SIG-M5 treated with dmso at 0.1 percent for 504 hours (cell line): ENCODE results near the gene TMEM131L.
A peak's percentile ranks its signal among the peaks of the same experiment; 100 is the strongest.

ENCODE experiments used
- DNase-seq: peaks from one replicate; lab custom pipeline; 2025; ENCODE audit not compliant: unreplicated experiment; lab: John Stamatoyannopoulos, UW

Gene TMEM131L

DNA sequence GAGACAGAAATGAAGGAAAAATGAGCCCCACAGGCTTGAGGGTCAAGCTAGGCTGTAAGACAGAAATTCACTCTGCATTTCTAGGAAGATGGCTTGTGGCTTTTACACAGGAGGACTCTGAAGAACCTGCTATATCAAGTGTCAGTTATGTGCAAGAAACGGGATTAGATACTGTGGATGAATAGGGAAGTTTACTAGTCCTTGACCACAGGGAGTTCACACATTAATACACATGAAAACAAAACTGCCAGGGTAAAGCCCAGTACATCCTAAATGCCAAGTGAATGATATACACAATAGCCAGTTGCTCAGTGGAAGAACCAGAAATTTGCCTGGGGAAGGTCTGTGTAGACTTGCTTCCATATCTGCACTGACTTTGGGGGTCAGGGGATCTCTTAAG lies 53.5 kb downstream of the TMEM131L start:
- no peak for DNase-seq

GRCh38 chr4:153520227-153520626 lies 54.1 kb downstream of the TMEM131L start:
- DNase-seq: no peak

- no peak for DNase-seq
Measured at GRCh38 chr4:153520801-153521329, 54.7 kb downstream of the TMEM131L start.

DNA sequence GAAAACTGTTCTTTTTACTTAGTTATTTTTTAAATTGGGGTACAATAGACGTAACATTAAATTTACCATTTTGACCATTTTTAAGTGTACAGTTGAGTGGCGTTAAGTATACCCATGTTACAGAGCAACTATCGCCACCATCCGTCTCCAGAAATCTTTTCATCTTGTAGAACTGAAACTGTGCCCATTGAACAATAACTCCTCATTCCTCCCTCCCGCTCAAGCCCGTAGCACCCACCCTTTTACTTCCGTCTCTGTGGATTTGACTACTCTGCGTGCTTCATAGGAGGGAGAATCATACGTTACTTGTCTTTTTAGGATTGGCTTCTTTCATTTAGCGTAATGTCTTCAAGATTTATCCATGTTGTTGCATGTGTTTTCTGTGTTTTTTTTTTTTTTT lies 55.3 kb downstream of the TMEM131L start:
- DNase-seq: no peak

GRCh38 chr4:153521999-153522801 lies 56.0 kb downstream of the TMEM131L start:
- no peak for DNase-seq

DNA sequence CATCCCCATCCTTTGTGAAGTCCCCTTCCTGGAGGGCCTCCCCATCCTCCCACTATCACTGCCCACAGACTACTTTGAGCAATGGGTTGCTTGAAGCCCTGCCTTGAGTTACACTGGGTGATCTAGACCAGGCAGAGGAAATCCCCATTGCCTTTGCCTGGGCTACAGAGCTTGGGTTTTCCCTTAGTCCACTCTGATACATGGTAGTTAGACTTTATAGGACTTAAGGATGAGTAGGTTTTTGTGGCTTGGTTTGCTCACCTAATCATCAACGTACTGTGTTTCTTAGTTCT lies 56.6 kb downstream of the TMEM131L start:
- DNase-seq: no peak

DNA sequence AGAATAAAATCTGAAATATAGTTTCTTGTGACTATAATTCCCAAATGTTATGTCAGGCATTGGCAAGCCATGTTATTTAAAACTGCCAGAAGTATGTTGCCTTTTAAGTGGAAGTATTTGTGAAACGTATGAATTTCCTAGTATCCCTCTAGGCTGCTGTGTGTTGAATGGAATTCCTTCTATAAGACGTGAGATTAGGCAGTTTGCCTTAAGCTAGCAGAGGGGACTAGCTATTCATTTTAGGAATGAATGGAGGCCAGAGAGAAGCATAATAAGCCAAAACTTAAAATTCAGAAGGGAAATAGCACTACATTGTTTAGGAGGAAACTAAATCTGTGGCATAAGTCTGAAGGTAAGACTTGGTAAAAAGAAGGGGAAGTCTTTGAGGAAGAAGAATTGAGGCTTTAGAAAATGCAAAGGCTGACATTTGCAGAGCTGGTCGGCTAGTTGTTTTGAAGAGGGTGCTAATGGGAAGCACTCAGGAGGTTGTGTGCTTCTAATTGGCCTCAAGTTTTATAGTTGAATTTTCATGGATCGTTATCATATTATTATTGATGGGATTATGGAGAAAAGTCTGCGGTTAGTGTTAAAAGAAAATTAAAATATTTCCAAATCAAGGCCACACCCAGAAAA lies 57.1 kb downstream of the TMEM131L start:
- DNase-seq: no peak

DNA sequence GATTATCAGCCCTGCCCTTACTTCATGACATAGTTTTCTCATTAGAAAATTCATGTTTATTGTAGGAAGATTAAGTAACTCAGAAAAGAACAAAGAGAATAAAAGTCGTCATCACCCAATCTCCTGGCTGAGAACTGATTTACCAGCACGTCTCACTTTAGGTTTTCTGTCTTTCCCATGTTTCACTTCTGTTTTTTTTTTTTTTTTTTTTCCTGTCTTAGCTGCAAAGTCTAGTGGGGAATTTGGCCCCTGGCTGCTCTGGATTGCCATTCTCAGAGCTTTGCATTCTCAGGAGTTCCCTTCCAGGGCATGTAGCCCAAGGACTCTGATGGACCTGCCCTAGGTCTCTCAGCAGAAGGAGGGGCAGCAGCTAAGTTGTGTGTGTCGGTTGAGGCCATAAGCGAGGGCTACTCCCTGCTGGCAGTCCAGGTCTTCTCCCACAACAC lies 57.8 kb downstream of the TMEM131L start:
- DNase-seq: peak; percentile 29

DNA sequence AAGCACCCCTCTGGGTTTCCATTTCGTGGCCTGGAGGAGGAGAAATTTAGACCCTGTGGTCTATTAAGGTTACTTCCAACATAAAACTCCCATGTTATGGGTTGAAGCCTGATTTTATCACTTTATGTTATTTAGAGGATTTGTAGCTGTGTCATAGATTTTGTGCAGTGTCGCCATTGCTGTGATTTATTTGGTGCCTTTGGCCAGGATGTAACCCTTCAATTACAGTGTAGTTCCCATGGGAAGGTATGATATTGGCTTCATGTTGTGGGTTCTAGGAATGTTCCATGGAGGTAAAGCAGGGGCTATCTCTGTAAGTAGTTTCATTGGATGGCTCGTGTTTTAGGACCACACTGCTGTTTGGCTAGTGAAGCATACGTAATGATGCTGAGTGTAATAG lies 58.5 kb downstream of the TMEM131L start:
- no peak for DNase-seq

- no peak for DNase-seq
Measured at GRCh38 chr4:153527690-153528089, 61.5 kb downstream of the TMEM131L start.

GRCh38 chr4:153528705-153529485 lies 62.7 kb downstream of the TMEM131L start:
- no peak for DNase-seq

- peak; percentile 51 for DNase-seq
Measured at GRCh38 chr4:153529646-153530045, 63.5 kb downstream of the TMEM131L start.

DNA sequence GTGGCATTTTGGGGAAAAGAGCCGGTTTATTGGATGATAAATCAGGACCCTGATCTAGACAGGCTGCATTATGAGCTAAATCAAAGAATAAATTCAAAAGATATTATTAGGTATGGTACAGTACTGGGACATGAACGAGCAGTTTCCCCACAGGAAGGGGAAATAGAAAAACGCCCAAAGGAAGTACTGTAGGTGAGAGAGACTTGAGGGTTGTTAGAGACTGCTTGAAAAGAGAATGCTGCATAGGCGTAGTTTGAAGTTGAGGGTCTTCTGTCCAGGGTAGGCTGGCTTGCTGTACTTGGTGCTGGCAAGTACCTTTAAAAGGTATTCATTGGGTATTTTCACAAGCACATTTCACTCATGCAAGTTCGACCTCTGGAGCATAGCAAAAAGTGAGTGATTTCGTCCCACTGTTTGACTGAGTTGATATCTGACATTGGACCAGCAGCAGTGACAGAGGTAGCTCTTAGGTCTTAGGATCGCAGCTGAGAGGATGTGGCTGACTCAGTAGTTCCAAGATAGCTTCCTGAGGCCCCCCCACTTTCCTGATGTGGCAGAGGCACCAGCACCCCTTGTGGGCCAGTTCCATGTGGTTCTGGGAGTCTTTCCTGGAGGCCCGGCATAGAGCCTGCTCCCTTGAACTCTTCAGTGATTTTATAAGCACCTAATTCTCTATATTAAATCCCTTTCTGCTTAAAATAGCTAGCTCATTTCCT lies 64.3 kb downstream of the TMEM131L start:
- no peak for DNase-seq

DNA sequence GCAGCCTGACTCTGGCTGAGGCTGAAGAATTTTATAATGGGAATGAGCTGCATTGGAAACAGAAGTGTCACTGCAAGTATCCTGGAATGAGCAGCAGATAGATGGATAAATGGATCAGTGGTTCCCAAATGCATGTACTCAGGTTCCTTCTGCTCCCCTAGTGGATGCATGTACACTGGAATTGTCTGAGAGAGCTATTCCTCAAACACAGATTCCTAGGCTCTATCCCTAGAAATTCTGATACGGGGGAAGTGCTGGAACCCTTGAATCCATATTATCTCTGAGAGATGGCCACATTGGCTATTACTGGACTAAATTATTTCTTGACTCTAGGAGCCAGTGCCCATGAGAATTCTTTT lies 64.8 kb downstream of the TMEM131L start:
- no peak for DNase-seq

DNA sequence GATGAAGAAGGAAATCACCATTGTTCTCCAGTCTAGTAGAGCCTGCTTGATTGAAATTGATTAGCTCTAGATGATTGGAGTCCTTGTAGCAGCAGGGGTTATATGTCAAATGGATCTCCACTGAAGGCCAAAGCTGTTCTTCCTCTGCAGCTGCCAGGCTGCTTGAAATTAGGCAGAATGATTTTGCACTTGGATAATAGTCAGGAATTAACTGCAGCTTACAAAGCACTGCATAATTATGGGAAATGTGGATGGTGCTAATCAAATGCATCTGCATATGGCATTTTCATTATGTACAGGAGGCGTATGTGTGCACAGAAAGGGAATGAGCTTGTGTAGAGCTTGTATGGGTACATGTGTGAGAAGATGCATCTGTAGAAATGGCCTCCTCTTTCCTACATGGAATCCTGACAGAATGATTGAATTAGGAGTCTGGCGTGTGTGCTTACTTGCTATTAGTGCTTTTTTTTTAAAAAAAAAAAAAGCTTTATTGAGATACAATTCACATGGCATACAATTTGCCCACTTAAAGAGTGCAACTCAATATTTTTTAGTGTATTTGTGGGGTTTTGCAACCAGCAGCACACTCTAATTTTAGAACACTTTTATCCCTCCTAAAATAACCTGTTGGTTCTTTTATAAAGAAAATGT lies 65.9 kb downstream of the TMEM131L start:
- DNase-seq: no peak

DNA sequence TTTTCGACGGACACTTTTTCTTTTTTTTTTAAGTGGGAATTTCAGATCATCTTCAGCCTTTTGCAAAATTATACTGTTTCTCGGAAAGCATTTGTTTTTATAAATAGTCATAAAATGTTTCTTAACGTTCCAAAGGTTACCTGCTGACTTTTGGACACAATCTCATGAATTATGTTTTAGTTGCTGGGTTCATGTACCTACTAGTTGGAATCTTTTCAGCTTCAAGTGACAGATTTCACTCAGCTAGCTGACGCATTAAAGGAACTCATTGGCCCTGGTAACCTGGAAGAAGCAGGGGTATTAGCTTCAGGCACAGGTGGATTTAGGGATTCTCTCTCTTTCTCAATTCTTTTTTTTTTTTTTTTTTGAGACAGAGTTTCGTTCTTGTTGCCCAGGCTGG lies 66.5 kb downstream of the TMEM131L start:
- no peak for DNase-seq

- DNase-seq: no peak
Measured at GRCh38 chr4:153533387-153533786, 67.2 kb downstream of the TMEM131L start.

- no peak for DNase-seq
Measured at GRCh38 chr4:153534792-153535629, 68.9 kb downstream of the TMEM131L start.

- DNase-seq: no peak
Measured at GRCh38 chr4:153535772-153536513, 69.8 kb downstream of the TMEM131L start.
